Heart right ventricle (tissue), 16 donors: ENCODE data around the gene MTERF1. TPM values are rescaled to one million over a fixed set of nuclear protein-coding genes. Genes with fewer than 3 reads are reported as not detected.

ENCODE experiments used
- ATAC-seq, 8 donors: fragments of 200-7000 bp; cut with Tn5 transposase; one replicate each; pipeline ENCODE4 v1.9.1; 2020; ENCODE audit warnings: mild to moderate bottlenecking in 8 of 8, moderate library complexity in 8 of 8, moderate number of reproducible peaks in 1 of 8
- DNase-seq, 2 donors: peaks; one replicate each; pipeline ENCODE4 v3.0.0-alpha.2; 2020
- H3K27ac ChIP-seq, 10 donors: fragments of 200-600 bp; sonication (generic) in 2 of 10; one replicate each; pipeline versions ENCODE4 v1.5.0 to v1.8.0; 2020 to 2022; ENCODE audit warnings: mild to moderate bottlenecking in 3 of 10
- H3K27me3 ChIP-seq, 7 donors: fragments of 200-600 bp; one replicate each; pipeline ENCODE4 v1.8.0; 2021 to 2022; ENCODE audit warnings: mild to moderate bottlenecking in 2 of 7
- H3K36me3 ChIP-seq, 9 donors: fragments of 200-600 bp; sonication (generic) in 1 of 9; one replicate each; pipeline versions ENCODE4 v1.5.0 to v1.8.0; 2020 to 2022; ENCODE audit warnings: mild to moderate bottlenecking in 2 of 9
- H3K4me1 ChIP-seq, 9 donors: fragments of 200-600 bp; sonication (generic) in 1 of 9; one replicate each; pipeline versions ENCODE4 v1.5.0 to v1.8.0; 2020 to 2022; ENCODE audit warnings: mild to moderate bottlenecking in 4 of 9
- H3K4me3 ChIP-seq, 10 donors: fragments of 200-600 bp; sonication (generic) in 2 of 10; one replicate each; pipeline versions ENCODE4 v1.5.0 to v1.8.0; 2020 to 2022; ENCODE audit warnings: mild to moderate bottlenecking in 7 of 10, moderate library complexity in 2 of 10
- H3K9me3 ChIP-seq, 11 donors: fragments of 200-600 bp in 10 of 11; sonication (generic) in 2 of 11; one replicate each; pipeline versions ENCODE4 v1.5.0 to v1.8.0; 2013 to 2022; ENCODE audit warnings: mild to moderate bottlenecking in 2 of 11, control low read depth in 1 of 11, moderate library complexity in 1 of 11
- WGBS, 2 donors: extraction: QIAGEN DNeasy Blood & Tissue Kit; methylation state at CpG; one replicate each; pipeline ENCODE4 v1.1.7; 2013; ENCODE audit warnings: inconsistent platforms in 1 of 2; 5-methylcytosine and 5-hydroxymethylcytosine counted together
- intact Hi-C, 10 donors: fragments of 100-400 bp; cut with DNase I; formaldehyde crosslinking; loops; one replicate each; pipeline versions ENCODE4 v1.11.1 to v1.14.2; 2022
- long read RNA-seq, 3 donors: library from polyadenylated mRNA; unstranded; transcript quantifications; one replicate each; pipeline ENCODE4 v2.0.0, GENCODE V29; 2020 to 2021
- polyA plus RNA-seq, 2 donors: library from polyadenylated mRNA; stranded (reverse); fragments of 200-250 nt; gene quantifications; one replicate each; pipeline ENCODE4 v1.2.3, GENCODE V29; 2013
- total RNA-seq, 10 donors: library from RNA; stranded (reverse); fragmentation: NEBNext Ultra II Directional in 3 of 10; extraction: Animal tissue kit (Norgen Biotek cat#: 25700) in 3 of 10; gene quantifications; one replicate each; pipeline versions ENCODE4 v1.2.1 to v1.2.4, GENCODE V29; 2021 to 2023
- TF ChIP-seq, protein P1 (sequence below), 9 donors: fragments of 200-600 bp; sonication (generic) in 2 of 9; IDR thresholded peaks; one replicate each; pipeline versions ENCODE4 v1.5.0 to v1.8.0; 2021 to 2022; ENCODE audit warnings: antibody characterized with exemption in 9 of 9, mild to moderate bottlenecking in 5 of 9, moderate library complexity in 1 of 9
- donor health status: Arrhythmogenic right ventricular cardiomyopathy.
- donor health status: ischemic (EF 13 %, LVEDD 7.1; RV severe dilation, severe dysfunction).
- donor health status: healthy with polysubstance abuse.
- donor health status: DM: no; HTN: yes; CAD: no.
- donor health status: DM: no; HTN: no; CAD: no.
- donor health status: ischemic (EF 25% LVEDD 6.9; RV normal size, moderate dysfunction).
- donor health status: ischemic (EF 25% LVEDD 5.7; RV mildly dilated, moderate dysfunction).
- donor health status: healthy.
- donor health status: DM: yes; HTN: yes; CAD: no.
- donor health status: Ischemic cardiomyopathy.
- donor health status: ischemic (EF 35%, LVEDD 5.7; RV mildly dilated, moderate dysfunction).
- donor health status: nonischemic (EF 11% LVEDD 7.7; RV severe dilation, severe dysfunction).
- donor health status: DM: yes; HTN: yes; CAD: no.
- donor health status: PGD.
- donor health status: ischemic (EF 29% LVEDD 5.4; RV normal size, mild dysfunction).
- donor health status: nonischemic (EF 23%, LVEDD 6.1; RV moderate dilation, normal function).

Gene MTERF1
- total RNA-seq (1 to 10 TPM; 5.9 to 9.9 (median 7.1) TPM), polyA plus RNA-seq (1 to 10 TPM; 5.2 to 8.3 TPM)
- long read RNA-seq, donor 1, partial matches to known transcripts: 0 of 7 reads
- long read RNA-seq, donor 1, other reads (novel, unspliced or antisense): 2 of 7 reads
- long read RNA-seq, donor 2, transcript MTERF1-201 (3 exons, 1,997 nt): major isoform, 5 of 11 reads
- long read RNA-seq, donor 2, partial matches to known transcripts: 1 of 11 reads
- long read RNA-seq, donor 2, other reads (novel, unspliced or antisense): 4 of 11 reads
- long read RNA-seq, donor 3, transcript MTERF1-201 (3 exons, 1,997 nt): major isoform, 9 of 18 reads
- long read RNA-seq, donor 3, partial matches to known transcripts: 0 of 18 reads
- long read RNA-seq, donor 3, other reads (novel, unspliced or antisense): 6 of 18 reads

GRCh38 chr7:91880413-91881241 lies at the start of gene MTERF1:
TSS of gene MTERF1 (minus strand) at chr7:91880702. CDS start at chr7:91880083, 619 bp downstream.
- H3K27ac ChIP-seq: peak within 1 kb of the TSS in 9 of 10 donors; percentile 8 to 84 (median 46)
- peaks cover 0 to 22% (median 0%) of the 10 kb centered on the region in 9 donors for H3K36me3 ChIP-seq
- H3K27me3 ChIP-seq: no peaks in the 10 kb centered on the region
- DNase-seq: peak; percentile 93
- H3K9me3 ChIP-seq: no peaks in the 10 kb centered on the region
- ATAC-seq: peak; percentile 97 to 100 (median 99)
- TF ChIP-seq, protein P1, sequence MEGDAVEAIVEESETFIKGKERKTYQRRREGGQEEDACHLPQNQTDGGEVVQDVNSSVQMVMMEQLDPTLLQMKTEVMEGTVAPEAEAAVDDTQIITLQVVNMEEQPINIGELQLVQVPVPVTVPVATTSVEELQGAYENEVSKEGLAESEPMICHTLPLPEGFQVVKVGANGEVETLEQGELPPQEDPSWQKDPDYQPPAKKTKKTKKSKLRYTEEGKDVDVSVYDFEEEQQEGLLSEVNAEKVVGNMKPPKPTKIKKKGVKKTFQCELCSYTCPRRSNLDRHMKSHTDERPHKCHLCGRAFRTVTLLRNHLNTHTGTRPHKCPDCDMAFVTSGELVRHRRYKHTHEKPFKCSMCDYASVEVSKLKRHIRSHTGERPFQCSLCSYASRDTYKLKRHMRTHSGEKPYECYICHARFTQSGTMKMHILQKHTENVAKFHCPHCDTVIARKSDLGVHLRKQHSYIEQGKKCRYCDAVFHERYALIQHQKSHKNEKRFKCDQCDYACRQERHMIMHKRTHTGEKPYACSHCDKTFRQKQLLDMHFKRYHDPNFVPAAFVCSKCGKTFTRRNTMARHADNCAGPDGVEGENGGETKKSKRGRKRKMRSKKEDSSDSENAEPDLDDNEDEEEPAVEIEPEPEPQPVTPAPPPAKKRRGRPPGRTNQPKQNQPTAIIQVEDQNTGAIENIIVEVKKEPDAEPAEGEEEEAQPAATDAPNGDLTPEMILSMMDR (IDR thresholded peaks at IDR 0.05): peak; percentile 89 to 100 (median 95)
- WGBS, 2 donors: 3% methylated on average over 43 of the region's 43 CpGs
- peaks cover 0 to 29% (median 23%) of the 10 kb centered on the region in 9 donors for H3K4me1 ChIP-seq
- H3K4me3 ChIP-seq: peak within 1 kb of the TSS; percentile 59 to 91 (median 80)
- intact Hi-C loops: loop anchor here in 3 of 10 donors (2.0 to 10.0 kb wide), 4 partner anchors 60 to 796 kb away; partner anchors contain the start of genes AKAP9 (in 2 of the 3) and GATAD1 (in 1 of the 3)

DNA sequence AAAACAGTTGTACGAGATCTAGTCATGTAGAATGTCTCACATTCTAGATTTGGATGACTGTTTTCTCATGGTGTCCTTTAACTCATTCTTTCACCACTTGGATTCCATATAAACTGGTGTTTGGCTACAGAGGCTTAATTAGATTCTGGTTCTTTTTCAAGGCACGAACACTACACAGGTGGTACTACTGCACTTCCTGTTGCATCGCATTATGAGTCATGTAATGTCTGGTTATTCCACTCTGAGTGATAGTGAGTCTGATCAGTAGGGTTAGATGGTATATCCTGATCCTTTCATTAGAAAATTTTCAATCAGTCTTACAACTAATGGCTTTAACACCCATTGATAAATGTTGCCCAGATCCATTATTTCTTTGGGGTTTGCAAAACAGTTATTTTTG lies 49.0 kb upstream of the MTERF1 start:
- Histone ChIP-seq H3K36me3 (no peaks in the 10 kb centered on the region), H3K4me3 (no peak overlapping the region), H3K4me1 (no peaks in the 10 kb centered on the region), H3K9me3 (no peaks in the 10 kb centered on the region), H3K27me3 (peaks cover 0 to 3% (median 0%) of the 10 kb centered on the region in 7 donors), H3K27ac (no peak overlapping the region)
- 77 to 89% methylated on average over 3 of the region's 3 CpGs for WGBS, 2 donors
- TF ChIP-seq, protein P1 (IDR thresholded peaks at IDR 0.05): no peak
- no peak for ATAC-seq
- intact Hi-C loops: no loop called here
- DNase-seq: no peak

DNA sequence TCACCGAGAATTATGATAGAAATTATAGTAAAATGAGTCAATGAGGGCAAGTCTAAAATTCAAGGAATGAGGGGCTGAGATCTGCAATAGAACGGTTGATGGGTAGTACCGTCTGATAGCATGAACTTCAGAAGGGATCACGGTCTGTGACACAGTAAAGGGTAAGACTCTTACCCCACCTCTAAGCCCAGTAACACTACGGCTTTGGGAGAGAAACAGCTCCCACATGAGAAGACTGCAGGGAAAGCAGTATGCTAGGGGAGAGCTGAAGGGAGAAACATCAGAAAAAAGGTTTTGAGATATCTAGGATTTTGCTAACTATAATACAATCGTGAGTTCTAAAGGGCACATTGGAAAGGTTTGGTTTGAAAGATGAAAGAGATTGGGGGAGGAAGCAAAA lies 47.4 kb upstream of the MTERF1 start:
- no peaks in the 10 kb centered on the region for H3K36me3 ChIP-seq
- no peak overlapping the region for H3K27ac ChIP-seq
- 80 to 88% methylated on average over 6 of the region's 6 CpGs for WGBS, 2 donors
- DNase-seq (no peak), ATAC-seq (no peak)
- H3K4me3 ChIP-seq: no peak overlapping the region
- TF ChIP-seq, protein P1 (IDR thresholded peaks at IDR 0.05): no peak
- peaks cover 0 to 3% (median 0%) of the 10 kb centered on the region in 7 donors for H3K27me3 ChIP-seq
- no peaks in the 10 kb centered on the region for H3K9me3 ChIP-seq
- H3K4me1 ChIP-seq: no peaks in the 10 kb centered on the region
- intact Hi-C loops: no loop called here

DNA sequence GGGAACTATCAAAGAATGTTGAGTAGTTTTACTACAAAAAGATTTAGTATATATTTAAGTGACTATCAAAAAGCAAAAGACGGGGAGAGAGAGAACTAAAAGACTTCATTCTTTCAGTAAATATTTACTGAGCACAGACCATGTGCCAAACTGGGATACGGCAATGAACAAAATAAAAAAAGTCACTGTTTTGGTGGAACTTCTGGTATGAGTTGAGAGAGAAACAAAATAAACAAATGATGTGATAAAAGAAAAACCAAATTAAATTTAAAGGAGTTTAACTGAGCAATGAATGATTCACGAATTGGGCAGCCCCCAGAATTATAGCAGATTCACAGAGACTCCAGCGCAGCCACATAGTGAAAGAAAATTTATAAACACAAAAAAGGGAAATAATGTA lies 42.4 kb upstream of the MTERF1 start:
- intact Hi-C loops: no loop called here
- Histone ChIP-seq H3K27me3 (peaks cover 0 to 3% (median 0%) of the 10 kb centered on the region in 7 donors), H3K9me3 (no peaks in the 10 kb centered on the region), H3K36me3 (no peaks in the 10 kb centered on the region), H3K4me3 (no peak overlapping the region), H3K4me1 (no peaks in the 10 kb centered on the region), H3K27ac (no peak overlapping the region)
- ATAC-seq (no peak), DNase-seq (no peak)
- 74 to 83% methylated on average over 4 of the region's 4 CpGs for WGBS, 2 donors
- TF ChIP-seq, protein P1 (IDR thresholded peaks at IDR 0.05): no peak
